Fibroblast of peridontal ligament (primary cell): ENCODE results near the gene TXNL1.

Experiments used
- DNase-seq: peaks from one replicate; pipeline ENCODE4 v3.0.0-alpha.2; 2010; ENCODE audit errors: extremely low read depth

The TXNL1 gene

GRCh38 chr18:56570978-56571377, 67.4 kb downstream of the TXNL1 start:
- no peak for DNase-seq

DNA sequence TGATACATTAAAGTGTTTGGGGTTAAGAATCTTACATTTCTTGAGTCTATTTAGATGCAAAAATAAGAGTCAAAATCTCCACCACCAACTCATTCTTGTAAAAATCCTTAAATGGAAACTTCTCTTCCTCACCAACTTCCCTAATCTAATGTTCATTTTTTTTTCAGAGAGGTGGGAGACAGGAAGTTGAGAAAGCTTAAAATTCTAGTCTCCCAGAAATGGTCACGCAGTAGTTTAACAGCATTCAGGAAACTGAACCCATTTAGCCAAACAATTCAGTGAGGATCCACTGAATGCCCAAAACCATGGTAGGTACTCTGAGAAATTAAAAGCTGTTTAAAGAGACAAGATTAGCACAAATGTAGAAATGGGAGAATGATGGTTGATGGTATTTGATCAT, 69.0 kb downstream of the TXNL1 start:
- DNase-seq, result no peak

GRCh38 chr18:56568986-56569385, 69.4 kb downstream of the TXNL1 start:
- peak; percentile 88 for DNase-seq

- peak; percentile 99 for DNase-seq
Measured at GRCh38 chr18:56565551-56566345, 72.6 kb downstream of the TXNL1 start.

- DNase-seq, result no peak
Measured at GRCh38 chr18:56565046-56565445, 73.3 kb downstream of the TXNL1 start.

DNA sequence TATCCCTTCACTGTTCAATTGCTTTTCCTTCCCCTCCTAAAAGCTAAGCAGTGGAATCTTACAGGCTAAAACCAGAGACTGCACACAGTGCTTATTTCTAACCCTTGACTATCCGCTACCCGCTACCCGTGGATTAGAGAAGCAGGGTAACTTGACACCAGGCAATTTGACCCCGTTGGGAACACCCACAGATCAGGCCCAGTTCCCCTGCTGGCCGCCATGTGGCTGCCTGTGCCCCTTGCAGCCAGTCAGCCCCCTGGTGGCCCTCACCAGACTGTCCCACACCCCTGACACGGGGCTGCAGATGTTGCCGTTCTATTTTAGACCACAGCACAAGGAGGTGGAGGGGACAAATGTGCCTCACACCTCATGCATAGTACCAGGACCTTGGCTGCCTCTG, 74.8 kb downstream of the TXNL1 start:
- DNase-seq, result no peak

DNA sequence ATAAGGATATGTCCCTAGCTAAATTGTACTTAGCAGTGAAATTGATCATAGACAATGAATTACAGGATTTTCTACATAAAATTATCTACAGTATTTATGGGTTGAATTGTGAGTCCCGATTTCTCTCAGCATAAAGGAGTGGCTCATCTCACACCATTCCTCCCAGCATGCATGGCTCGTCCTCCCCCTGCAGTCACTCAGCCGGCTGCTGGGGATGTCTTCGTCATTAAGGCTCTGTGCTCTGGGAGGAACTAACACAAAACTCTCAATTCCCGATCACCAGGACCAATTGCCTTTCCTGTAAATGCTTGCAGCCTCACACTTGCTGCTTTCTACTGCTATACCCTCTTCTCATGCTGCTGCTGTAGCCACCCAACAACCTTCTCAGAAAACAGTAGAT, 75.9 kb downstream of the TXNL1 start:
- no peak for DNase-seq

GRCh38 chr18:56560992-56561391, 77.4 kb downstream of the TXNL1 start:
- DNase-seq, result no peak

DNA sequence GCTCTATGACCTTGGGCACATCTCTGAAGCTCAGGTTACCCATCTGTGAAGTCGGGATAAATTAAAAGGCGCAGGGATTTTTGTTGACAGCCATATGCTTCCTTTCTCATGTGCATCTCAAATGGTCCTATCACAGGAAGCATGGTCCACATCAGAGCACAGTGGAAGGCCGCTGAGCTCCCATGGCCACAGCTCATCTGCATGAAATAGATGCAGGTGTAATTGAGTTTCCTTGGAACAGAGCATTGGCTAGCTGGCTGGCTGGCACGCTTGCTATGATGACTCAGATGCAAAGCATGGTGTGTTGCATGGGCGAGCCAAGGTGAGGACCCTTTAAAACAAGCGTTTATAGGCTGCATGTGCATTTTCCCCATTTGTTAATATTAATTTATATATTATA, 79.3 kb downstream of the TXNL1 start:
- no peak for DNase-seq

DNA sequence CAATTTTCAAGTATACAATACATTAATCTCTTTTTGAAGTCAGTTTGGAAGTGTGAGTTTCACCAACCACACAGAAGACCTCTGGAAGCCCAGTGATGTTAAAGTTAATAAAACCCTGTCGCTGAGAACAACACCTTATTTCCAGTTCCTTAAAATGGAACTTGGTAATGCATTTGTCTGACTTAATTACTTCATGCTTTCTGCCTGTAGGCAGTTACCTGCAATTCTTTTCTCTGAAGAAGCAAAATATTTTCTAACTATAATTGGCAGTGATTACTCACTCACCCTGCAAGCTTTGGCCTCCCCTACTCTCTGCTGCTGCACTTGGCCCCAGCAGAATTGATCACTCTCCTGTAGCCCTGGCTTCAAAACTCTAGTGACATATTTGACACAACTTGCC, 81.5 kb downstream of the TXNL1 start:
- no peak for DNase-seq

- no peak for DNase-seq
Measured at GRCh38 chr18:56550121-56550520, 88.3 kb downstream of the TXNL1 start.
